ENCODE measurements around the gene PIK3CA.

Gene PIK3CA

GRCh38 chr3:179156775-179157174 is 8.6 kb downstream of the PIK3CA start:
- no peak for DNase-seq (ENCODE audit: low spot score)

GRCh38 chr3:179158336-179159039 is 10.3 kb downstream of the PIK3CA start:
- DNase-seq (ENCODE audit: low spot score): no peak

- DNase-seq (ENCODE audit: low spot score): no peak
Measured at GRCh38 chr3:179163503-179163902, 15.3 kb downstream of the PIK3CA start.

- no peak for DNase-seq (ENCODE audit: low spot score)
Measured at GRCh38 chr3:179164857-179165256, 16.7 kb downstream of the PIK3CA start.

- no peak for DNase-seq (ENCODE audit: low spot score)
Measured at GRCh38 chr3:179166561-179167201, 18.5 kb downstream of the PIK3CA start.

- DNase-seq (ENCODE audit: low spot score): no peak
Measured at GRCh38 chr3:179168918-179169317, 20.8 kb downstream of the PIK3CA start.

- DNase-seq (ENCODE audit: low spot score): no peak
Measured at GRCh38 chr3:179172546-179172945, 24.4 kb downstream of the PIK3CA start.

GRCh38 chr3:179174316-179174715 is 26.2 kb downstream of the PIK3CA start:
- no peak for DNase-seq (ENCODE audit: low spot score)

- DNase-seq (ENCODE audit: low spot score): no peak
Measured at GRCh38 chr3:179174898-179175297, 26.7 kb downstream of the PIK3CA start.

- no peak for DNase-seq (ENCODE audit: low spot score)
Measured at GRCh38 chr3:179175358-179175757, 27.2 kb downstream of the PIK3CA start.

- DNase-seq (ENCODE audit: low spot score): no peak
Measured at GRCh38 chr3:179177611-179178010, 29.5 kb downstream of the PIK3CA start.

GRCh38 chr3:179179256-179179655 is 31.1 kb downstream of the PIK3CA start:
- no peak for DNase-seq (ENCODE audit: low spot score)

GRCh38 chr3:179179979-179180759 is 32.0 kb downstream of the PIK3CA start:
- DNase-seq (ENCODE audit: low spot score): no peak

- DNase-seq (ENCODE audit: low spot score): no peak
Measured at GRCh38 chr3:179181021-179181472, 32.9 kb downstream of the PIK3CA start.

- no peak for DNase-seq (ENCODE audit: low spot score)
Measured at GRCh38 chr3:179181993-179182551, 33.9 kb downstream of the PIK3CA start.

- no peak for DNase-seq (ENCODE audit: low spot score)
Measured at GRCh38 chr3:179182902-179183301, 34.7 kb downstream of the PIK3CA start.

- no peak for DNase-seq (ENCODE audit: low spot score)
Measured at GRCh38 chr3:179184826-179185225, 36.7 kb downstream of the PIK3CA start.

GRCh38 chr3:179186426-179186825 is 38.3 kb downstream of the PIK3CA start:
- no peak for DNase-seq (ENCODE audit: low spot score)

GRCh38 chr3:179189759-179190158 is 41.6 kb downstream of the PIK3CA start:
- no peak for DNase-seq (ENCODE audit: low spot score)

- no peak for DNase-seq (ENCODE audit: low spot score)
Measured at GRCh38 chr3:179190581-179190980, 42.4 kb downstream of the PIK3CA start.

- DNase-seq (ENCODE audit: low spot score): no peak
Measured at GRCh38 chr3:179192542-179192941, 44.4 kb downstream of the PIK3CA start.

GRCh38 chr3:179194931-179195330 is 46.8 kb downstream of the PIK3CA start:
- DNase-seq (ENCODE audit: low spot score): no peak

All from SK-N-DZ (cell line).